Measurements from ENCODE around the gene RNF7. TPM values are rescaled to one million over a fixed set of nuclear protein-coding genes. Genes with fewer than 3 reads are reported as not detected.

RNF7 gene
- total RNA-seq, 2 experiments from 2014 or later = 56.3 to 57.4 TPM

- no peaks in the 10 kb centered on the region for H3K27me3 Mint-ChIP-seq (ENCODE audit: low read depth)
- DNase-seq = no peak
- no peak overlapping the region for H3K4me3 Mint-ChIP-seq
- H3K36me3 Mint-ChIP-seq (ENCODE audit: low read depth) = no peaks in the 10 kb centered on the region
- H3K9me3 Mint-ChIP-seq = no peaks in the 10 kb centered on the region
- CTCF ChIA-PET = interaction anchor here (1.2 to 1.3 kb wide), 2 partner anchors 27 to 32 kb away, joined by 3 read pairs; partner anchors contain the start of gene RNF7
- intact Hi-C loops (cut with micrococcal nuclease) = no loop called here
- no peak overlapping the region for H3K27ac Mint-ChIP-seq
- H3K4me1 Mint-ChIP-seq (ENCODE audit: low read depth) = no peaks in the 10 kb centered on the region
These were observed 26.9 kb downstream of the RNF7 start for GRCh38 chr3:141764986-141765385.

GRCh38 chr3:141767066-141767465, 29.0 kb downstream of the RNF7 start:
- H3K36me3 Mint-ChIP-seq (ENCODE audit: low read depth) = no peaks in the 10 kb centered on the region
- H3K4me1 Mint-ChIP-seq (ENCODE audit: low read depth) = no peaks in the 10 kb centered on the region
- H3K27ac Mint-ChIP-seq = no peak overlapping the region
- H3K4me3 Mint-ChIP-seq = no peak overlapping the region
- intact Hi-C loops (cut with micrococcal nuclease) = no loop called here
- no peaks in the 10 kb centered on the region for H3K27me3 Mint-ChIP-seq (ENCODE audit: low read depth)
- H3K9me3 Mint-ChIP-seq = no peaks in the 10 kb centered on the region
- no peak for DNase-seq
- CTCF ChIA-PET = interaction anchor here (0.6 to 1.1 kb wide), 2 partner anchors 30 to 87 kb away, joined by 3 to 6 read pairs; no protein-coding TSS in a partner anchor

- H3K4me3 Mint-ChIP-seq = no peak overlapping the region
- intact Hi-C loops (cut with micrococcal nuclease) = no loop called here
- DNase-seq = no peak
- H3K9me3 Mint-ChIP-seq = no peaks in the 10 kb centered on the region
- no peaks in the 10 kb centered on the region for H3K4me1 Mint-ChIP-seq (ENCODE audit: low read depth)
- CTCF ChIA-PET = no interaction called here
- H3K27me3 Mint-ChIP-seq (ENCODE audit: low read depth) = no peaks in the 10 kb centered on the region
- no peak overlapping the region for H3K27ac Mint-ChIP-seq
- no peaks in the 10 kb centered on the region for H3K36me3 Mint-ChIP-seq (ENCODE audit: low read depth)
These were observed 31.3 kb downstream of the RNF7 start for GRCh38 chr3:141769221-141769894.

- no peak for DNase-seq
- no peaks in the 10 kb centered on the region for H3K27me3 Mint-ChIP-seq (ENCODE audit: low read depth)
- no peaks in the 10 kb centered on the region for H3K4me1 Mint-ChIP-seq (ENCODE audit: low read depth)
- intact Hi-C loops (cut with micrococcal nuclease) = no loop called here
- no peak overlapping the region for H3K4me3 Mint-ChIP-seq
- H3K36me3 Mint-ChIP-seq (ENCODE audit: low read depth) = no peaks in the 10 kb centered on the region
- H3K9me3 Mint-ChIP-seq = no peaks in the 10 kb centered on the region
- no peak overlapping the region for H3K27ac Mint-ChIP-seq
- CTCF ChIA-PET = interaction anchor here (1.8 kb wide), 1 partner anchor 139 kb away, joined by 3 read pairs; no protein-coding TSS in a partner anchor
These were observed 35.6 kb downstream of the RNF7 start for GRCh38 chr3:141773676-141774075.

- H3K27me3 Mint-ChIP-seq (ENCODE audit: low read depth) = no peaks in the 10 kb centered on the region
- H3K9me3 Mint-ChIP-seq = no peaks in the 10 kb centered on the region
- no peaks in the 10 kb centered on the region for H3K36me3 Mint-ChIP-seq (ENCODE audit: low read depth)
- H3K27ac Mint-ChIP-seq = no peak overlapping the region
- intact Hi-C loops (cut with micrococcal nuclease) = no loop called here
- CTCF ChIA-PET = no interaction called here
- DNase-seq = no peak
- H3K4me1 Mint-ChIP-seq (ENCODE audit: low read depth) = no peaks in the 10 kb centered on the region
- no peak overlapping the region for H3K4me3 Mint-ChIP-seq
These were observed 38.3 kb downstream of the RNF7 start for GRCh38 chr3:141776376-141776775.

GRCh38 chr3:141776885-141777284, 38.8 kb downstream of the RNF7 start:
- Mint-ChIP-seq H3K4me3 (no peak overlapping the region), H3K9me3 (no peaks in the 10 kb centered on the region), H3K4me1 (ENCODE audit: low read depth) (no peaks in the 10 kb centered on the region), H3K36me3 (ENCODE audit: low read depth) (no peaks in the 10 kb centered on the region), H3K27ac (no peak overlapping the region), H3K27me3 (ENCODE audit: low read depth) (no peaks in the 10 kb centered on the region)
- CTCF ChIA-PET = no interaction called here
- no peak for DNase-seq
- intact Hi-C loops (cut with micrococcal nuclease) = no loop called here

GRCh38 chr3:141777957-141778813, 40.1 kb downstream of the RNF7 start:
- H3K27me3 Mint-ChIP-seq (ENCODE audit: low read depth) = no peaks in the 10 kb centered on the region
- H3K27ac Mint-ChIP-seq = no peak overlapping the region
- intact Hi-C loops (cut with micrococcal nuclease) = no loop called here
- no peak for DNase-seq
- no peaks in the 10 kb centered on the region for H3K4me1 Mint-ChIP-seq (ENCODE audit: low read depth)
- H3K4me3 Mint-ChIP-seq = no peak overlapping the region
- no peaks in the 10 kb centered on the region for H3K36me3 Mint-ChIP-seq (ENCODE audit: low read depth)
- H3K9me3 Mint-ChIP-seq = no peaks in the 10 kb centered on the region
- CTCF ChIA-PET = interaction anchor here (1.3 kb wide), 1 partner anchor 9 kb away, joined by 3 read pairs; no protein-coding TSS in a partner anchor

GRCh38 chr3:141779667-141780066, 41.6 kb downstream of the RNF7 start:
- CTCF ChIA-PET = no interaction called here
- no peak for DNase-seq
- Mint-ChIP-seq H3K9me3 (no peaks in the 10 kb centered on the region), H3K27ac (no peak overlapping the region), H3K4me1 (ENCODE audit: low read depth) (no peaks in the 10 kb centered on the region), H3K4me3 (no peak overlapping the region), H3K27me3 (ENCODE audit: low read depth) (no peaks in the 10 kb centered on the region), H3K36me3 (ENCODE audit: low read depth) (no peaks in the 10 kb centered on the region)
- intact Hi-C loops (cut with micrococcal nuclease) = no loop called here

- Mint-ChIP-seq H3K4me1 (ENCODE audit: low read depth) (no peaks in the 10 kb centered on the region), H3K4me3 (no peak overlapping the region), H3K27ac (no peak overlapping the region), H3K36me3 (ENCODE audit: low read depth) (no peaks in the 10 kb centered on the region), H3K9me3 (no peaks in the 10 kb centered on the region), H3K27me3 (ENCODE audit: low read depth) (no peaks in the 10 kb centered on the region)
- intact Hi-C loops (cut with micrococcal nuclease) = loop anchor here (1.0 kb wide), 1 partner anchor 131 kb away; no protein-coding TSS in a partner anchor
- DNase-seq = peak; percentile 20
- CTCF ChIA-PET = interaction anchor here (0.6 kb wide), 1 partner anchor 126 kb away, joined by 4 read pairs; no protein-coding TSS in a partner anchor
These were observed 44.4 kb downstream of the RNF7 start for GRCh38 chr3:141782386-141782932.

- Mint-ChIP-seq H3K9me3 (no peaks in the 10 kb centered on the region), H3K4me3 (no peak overlapping the region), H3K27me3 (ENCODE audit: low read depth) (no peaks in the 10 kb centered on the region), H3K36me3 (ENCODE audit: low read depth) (no peaks in the 10 kb centered on the region), H3K27ac (no peak overlapping the region), H3K4me1 (ENCODE audit: low read depth) (no peaks in the 10 kb centered on the region)
- DNase-seq = no peak
- intact Hi-C loops (cut with micrococcal nuclease) = no loop called here
- CTCF ChIA-PET = interaction anchor here (0.6 kb wide), 1 partner anchor 45 kb away, joined by 3 read pairs; the partner anchor contains the start of gene RNF7
These were observed 45.5 kb downstream of the RNF7 start for GRCh38 chr3:141783632-141784031.

GRCh38 chr3:141784096-141784495, 46.0 kb downstream of the RNF7 start:
- Mint-ChIP-seq H3K9me3 (no peaks in the 10 kb centered on the region), H3K4me1 (ENCODE audit: low read depth) (no peaks in the 10 kb centered on the region), H3K4me3 (no peak overlapping the region), H3K36me3 (ENCODE audit: low read depth) (no peaks in the 10 kb centered on the region), H3K27ac (no peak overlapping the region), H3K27me3 (ENCODE audit: low read depth) (no peaks in the 10 kb centered on the region)
- CTCF ChIA-PET = interaction anchor here (0.6 kb wide), 2 partner anchors 9 to 46 kb away, joined by 3 read pairs; partner anchors contain the start of gene RNF7
- intact Hi-C loops (cut with micrococcal nuclease) = no loop called here
- no peak for DNase-seq

- intact Hi-C loops (cut with micrococcal nuclease) = no loop called here
- no peaks in the 10 kb centered on the region for H3K9me3 Mint-ChIP-seq
- no peak overlapping the region for H3K27ac Mint-ChIP-seq
- CTCF ChIA-PET = interaction anchor here (0.6 kb wide), 1 partner anchor 9 kb away, joined by 3 read pairs; no protein-coding TSS in a partner anchor
- H3K36me3 Mint-ChIP-seq (ENCODE audit: low read depth) = no peaks in the 10 kb centered on the region
- no peak for DNase-seq
- H3K4me1 Mint-ChIP-seq (ENCODE audit: low read depth) = no peaks in the 10 kb centered on the region
- no peak overlapping the region for H3K4me3 Mint-ChIP-seq
- no peaks in the 10 kb centered on the region for H3K27me3 Mint-ChIP-seq (ENCODE audit: low read depth)
These were observed 46.4 kb downstream of the RNF7 start for GRCh38 chr3:141784531-141784930.

Measured in activated naive CD4-positive, alpha-beta T cell treated with anti-CD3 and anti-CD28 coated beads for 36 hours (primary cell).